Endodermal cell (in vitro differentiated cells): ENCODE data around the gene SLC28A1. TPM values are rescaled to one million over a fixed set of nuclear protein-coding genes. Genes with fewer than 3 reads are reported as not detected.

ENCODE experiments used
- DNase-seq: peaks from one replicate; pipeline ENCODE4 v3.0.0-alpha.2; 2017
- H3K27ac ChIP-seq: 2 replicates; pipeline ENCODE4 v1.5.1; 2013; ENCODE audit warnings: mild to moderate bottlenecking, low read depth, low read length, moderate library complexity
- H3K27me3 ChIP-seq: 2 replicates; pipeline ENCODE4 v1.6.1; 2013; ENCODE audit warnings: mild to moderate bottlenecking, low read length, moderate library complexity; ENCODE audit not compliant: insufficient read depth, control insufficient read depth, poor library complexity, severe bottlenecking
- H3K36me3 ChIP-seq: 2 replicates; pipeline ENCODE4 v1.7.0; 2013; ENCODE audit warnings: mild to moderate bottlenecking, low read length, moderate library complexity; ENCODE audit not compliant: control insufficient read depth, insufficient read depth
- H3K4me1 ChIP-seq: one replicate; pipeline ENCODE4 v1.7.0; 2013; ENCODE audit warnings: low read length; ENCODE audit not compliant: control insufficient read depth, insufficient read depth
- H3K4me3 ChIP-seq: 2 replicates; pipeline ENCODE4 v1.5.1; 2013; ENCODE audit warnings: mild to moderate bottlenecking, low read length, moderate library complexity
- H3K9ac ChIP-seq: 2 replicates; pipeline ENCODE4 v1.6.1; 2013; ENCODE audit warnings: mild to moderate bottlenecking, low read length, moderate library complexity; ENCODE audit not compliant: poor library complexity, severe bottlenecking; ENCODE audit errors: extremely low read depth
- H3K9me3 ChIP-seq: 2 replicates; pipeline ENCODE4 v1.6.1; 2013; ENCODE audit warnings: mild to moderate bottlenecking, low read length, moderate library complexity; ENCODE audit not compliant: control insufficient read depth
- H3K27ac Mint-ChIP-seq: 2 replicates; pipeline ENCODE4 v1.8.0; 2020; ENCODE audit warnings: mixed read lengths
- H3K27me3 Mint-ChIP-seq: 2 replicates; pipeline ENCODE4 v1.8.0; 2021; ENCODE audit warnings: mild to moderate bottlenecking, mixed read lengths; ENCODE audit not compliant: insufficient read depth
- H3K36me3 Mint-ChIP-seq: 2 replicates; pipeline ENCODE4 v1.8.0; 2020; ENCODE audit warnings: low read depth, mixed read lengths
- H3K4me1 Mint-ChIP-seq: 2 replicates; pipeline ENCODE4 v1.8.0; 2020; ENCODE audit warnings: mixed read lengths
- H3K4me3 Mint-ChIP-seq: 2 replicates; pipeline ENCODE4 v1.8.0; 2020; ENCODE audit warnings: mild to moderate bottlenecking, moderate library complexity, mixed read lengths
- H3K9me3 Mint-ChIP-seq: 2 replicates; pipeline ENCODE4 v1.8.0; 2020; ENCODE audit warnings: mild to moderate bottlenecking, mixed read lengths
- CTCF ChIP-seq: fragments of 200-600 bp; sonication (generic); conservative IDR thresholded peaks from 2 replicates; pipeline ENCODE4 v1.5.0; 2021; ENCODE audit warnings: antibody characterized with exemption, mild to moderate bottlenecking
- WGBS, 2 experiments: methylation state at CpG; one replicate each; pipeline versions ENCODE4 v1.1.5 to v1.1.7; 2013; ENCODE audit warnings: missing lambda C conversion rate in 2 of 2, mixed read lengths in 1 of 2; ENCODE audit not compliant: insufficient coverage in 1 of 2, insufficient read length in 1 of 2; 5-methylcytosine and 5-hydroxymethylcytosine counted together
- total RNA-seq, 2 donors: library from RNA; stranded (reverse); fragmentation: NEBNext Ultra II Directional in 1 of 2; extraction: Animal tissue kit (Norgen Biotek cat#: 25700) in 1 of 2; gene quantifications; 2 replicates in 1 of 2; 3 replicates in 1 of 2; pipeline ENCODE4 v1.2.1, GENCODE V29; 2021

SLC28A1 gene
- total RNA-seq, 2 donors from 2014 or later: not detected

- Histone ChIP-seq H3K4me1 (no peaks in the 10 kb centered on the region), H3K4me3 (no peak overlapping the region), H3K27ac (no peak overlapping the region), H3K9me3 (no peaks in the 10 kb centered on the region), H3K27me3 (no peaks in the 10 kb centered on the region), H3K9ac (no peak overlapping the region), H3K36me3 (peaks cover 95% of the 10 kb centered on the region)
- H3K4me3 Mint-ChIP-seq: no peak overlapping the region
- H3K27me3 Mint-ChIP-seq: no peaks in the 10 kb centered on the region
- no peaks in the 10 kb centered on the region for H3K9me3 Mint-ChIP-seq
- peaks cover 8% of the 10 kb centered on the region for H3K4me1 Mint-ChIP-seq
- TF ChIP-seq CTCF: no peak
- no peak for DNase-seq
- 94 to 100% methylated on average over 6 to 16 of the region's 16 CpGs for WGBS, 2 experiments
- peaks cover 59% of the 10 kb centered on the region for H3K36me3 Mint-ChIP-seq
- H3K27ac Mint-ChIP-seq: no peak overlapping the region
Measured at GRCh38 chr15:84856731-84857417, 27.6 kb upstream of the SLC28A1 start.

- no peak overlapping the region for H3K27ac Mint-ChIP-seq
- Histone ChIP-seq H3K36me3 (peaks cover 96% of the 10 kb centered on the region), H3K4me3 (no peak overlapping the region), H3K4me1 (no peaks in the 10 kb centered on the region), H3K27ac (no peak overlapping the region), H3K9ac (no peak overlapping the region), H3K9me3 (no peaks in the 10 kb centered on the region), H3K27me3 (no peaks in the 10 kb centered on the region)
- H3K4me1 Mint-ChIP-seq: peaks cover 8% of the 10 kb centered on the region
- H3K36me3 Mint-ChIP-seq: peaks cover 61% of the 10 kb centered on the region
- no peaks in the 10 kb centered on the region for H3K9me3 Mint-ChIP-seq
- no peaks in the 10 kb centered on the region for H3K27me3 Mint-ChIP-seq
- 95 to 100% methylated on average over 4 to 15 of the region's 15 CpGs for WGBS, 2 experiments
- TF ChIP-seq CTCF: no peak
- DNase-seq: no peak
- H3K4me3 Mint-ChIP-seq: no peak overlapping the region
Measured at GRCh38 chr15:84857418-84858004, 27.0 kb upstream of the SLC28A1 start.

GRCh38 chr15:84858231-84858630 lies 26.2 kb upstream of the SLC28A1 start:
- DNase-seq: no peak
- H3K4me3 Mint-ChIP-seq: no peak overlapping the region
- Histone ChIP-seq H3K36me3 (peaks cover 96% of the 10 kb centered on the region), H3K4me1 (no peaks in the 10 kb centered on the region), H3K27ac (no peak overlapping the region), H3K4me3 (no peak overlapping the region), H3K27me3 (no peaks in the 10 kb centered on the region), H3K9ac (no peak overlapping the region), H3K9me3 (no peaks in the 10 kb centered on the region)
- H3K27me3 Mint-ChIP-seq: no peaks in the 10 kb centered on the region
- no peak overlapping the region for H3K27ac Mint-ChIP-seq
- H3K9me3 Mint-ChIP-seq: no peaks in the 10 kb centered on the region
- peaks cover 8% of the 10 kb centered on the region for H3K4me1 Mint-ChIP-seq
- TF ChIP-seq CTCF: no peak
- H3K36me3 Mint-ChIP-seq: peaks cover 62% of the 10 kb centered on the region
- WGBS, 2 experiments: 90 to 91% methylated on average over 11 of the region's 11 CpGs
